Hematopoietic multipotent progenitor cell treated with erythropoietin and hydrocortisone succinate and interleukin-3 and kit ligand, for 17 days (in vitro differentiated cells): ENCODE measurements around the gene GPRC5B.

ENCODE experiments used
- DNase-seq: peaks from one replicate; pipeline ENCODE4 v3.0.0-alpha.2; 2015; ENCODE audit warnings: low spot score

The GPRC5B gene

GRCh38 chr16:19810817-19811731, 73.6 kb downstream of the GPRC5B start:
- DNase-seq = no peak

DNA sequence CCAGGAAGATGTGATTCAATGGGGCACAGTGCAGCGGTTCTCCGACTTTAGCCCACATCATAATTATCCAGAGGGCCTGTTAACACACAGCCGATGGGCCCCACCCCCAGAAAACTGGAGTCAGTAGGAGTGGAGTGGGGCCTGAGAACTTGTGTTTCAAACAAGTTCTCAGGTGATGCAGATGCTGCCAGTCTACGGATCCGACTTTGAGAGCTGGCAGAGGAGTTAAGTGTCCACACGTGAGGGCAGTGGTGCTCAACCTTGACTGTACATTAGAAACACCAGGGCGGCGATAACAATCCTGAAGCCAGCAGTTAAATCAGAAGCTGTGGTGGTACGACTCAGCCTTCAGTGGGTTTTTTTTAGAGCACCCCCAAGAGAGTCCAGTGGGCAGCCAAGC, 75.0 kb downstream of the GPRC5B start:
- DNase-seq = no peak

DNA sequence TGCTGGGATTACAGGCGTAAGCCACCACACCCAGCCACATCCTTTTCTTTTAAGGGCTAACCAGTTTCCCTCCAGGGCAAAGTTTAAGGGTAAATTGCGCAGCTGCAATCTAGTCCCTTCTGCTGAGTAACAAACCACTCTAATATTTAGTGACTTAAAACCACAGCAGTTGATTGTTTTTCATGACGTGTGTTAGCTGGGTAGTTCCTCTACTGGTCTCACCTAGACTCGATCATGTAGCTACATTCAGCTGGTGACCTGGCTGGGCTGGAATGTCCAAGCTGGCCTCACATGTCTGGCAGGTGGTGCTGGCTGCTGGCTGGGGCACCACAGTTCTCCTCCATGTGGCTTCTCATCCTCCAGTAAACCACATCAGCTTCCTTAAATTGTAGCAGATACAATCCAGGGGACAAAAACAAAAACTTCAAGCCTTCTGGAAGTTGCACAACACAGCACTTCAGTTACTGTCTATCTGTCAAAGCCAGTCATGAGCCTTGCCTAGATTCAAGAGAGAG, 75.5 kb downstream of the GPRC5B start:
- no peak for DNase-seq

DNA sequence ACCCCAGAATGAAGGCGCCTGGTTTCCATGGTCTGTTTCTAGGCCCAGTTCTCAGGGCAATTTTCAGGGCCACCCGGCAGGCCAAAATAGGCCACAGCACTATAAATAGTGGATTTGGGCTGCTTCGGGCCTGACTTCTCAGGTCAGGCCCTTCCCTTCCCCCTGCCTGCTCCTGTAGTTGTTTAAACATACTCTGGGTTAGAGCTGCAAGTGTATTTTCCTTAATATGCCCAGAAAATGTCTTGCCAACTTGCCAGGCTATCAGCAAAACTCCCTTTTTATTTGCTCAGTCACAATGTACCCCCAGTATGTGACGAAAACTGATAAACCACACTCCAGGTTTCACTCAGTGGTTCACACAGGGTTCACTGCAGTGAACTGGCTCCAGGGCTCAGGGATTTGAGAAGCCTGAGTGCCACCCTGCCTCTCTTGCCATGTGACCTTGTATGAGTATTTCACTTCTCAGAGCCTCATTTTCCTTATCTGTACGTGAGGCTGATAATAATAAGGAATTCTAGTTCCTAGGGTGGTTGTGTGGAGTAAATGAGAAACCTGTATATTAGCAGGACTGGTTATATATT, 76.5 kb downstream of the GPRC5B start:
- no peak for DNase-seq
